ENCODE measurements around the gene ZNF669.

DNA sequence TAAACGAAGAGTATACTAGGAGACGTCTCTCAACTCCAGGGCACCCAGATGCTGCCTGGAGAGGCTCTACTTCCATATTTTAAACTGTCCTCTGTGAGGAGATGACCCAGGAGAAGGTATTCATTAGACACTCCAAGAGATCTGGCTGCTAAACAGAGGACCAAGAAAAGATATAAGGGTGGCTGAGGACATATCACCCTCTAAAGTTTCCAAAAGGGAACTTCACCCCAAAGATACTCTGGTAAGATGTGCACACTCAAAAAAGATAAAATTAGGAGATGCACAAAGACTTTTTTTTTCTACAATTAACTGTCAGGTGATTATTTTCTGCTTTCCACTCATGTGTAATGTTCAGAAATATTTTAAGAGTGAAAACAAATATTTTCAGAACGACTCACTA lies 26.9 kb downstream of the ZNF669 start:
- no peak for TF ChIP-seq POLR2A (IDR thresholded peaks at IDR 0.05)
- TF ChIP-seq, protein P1, sequence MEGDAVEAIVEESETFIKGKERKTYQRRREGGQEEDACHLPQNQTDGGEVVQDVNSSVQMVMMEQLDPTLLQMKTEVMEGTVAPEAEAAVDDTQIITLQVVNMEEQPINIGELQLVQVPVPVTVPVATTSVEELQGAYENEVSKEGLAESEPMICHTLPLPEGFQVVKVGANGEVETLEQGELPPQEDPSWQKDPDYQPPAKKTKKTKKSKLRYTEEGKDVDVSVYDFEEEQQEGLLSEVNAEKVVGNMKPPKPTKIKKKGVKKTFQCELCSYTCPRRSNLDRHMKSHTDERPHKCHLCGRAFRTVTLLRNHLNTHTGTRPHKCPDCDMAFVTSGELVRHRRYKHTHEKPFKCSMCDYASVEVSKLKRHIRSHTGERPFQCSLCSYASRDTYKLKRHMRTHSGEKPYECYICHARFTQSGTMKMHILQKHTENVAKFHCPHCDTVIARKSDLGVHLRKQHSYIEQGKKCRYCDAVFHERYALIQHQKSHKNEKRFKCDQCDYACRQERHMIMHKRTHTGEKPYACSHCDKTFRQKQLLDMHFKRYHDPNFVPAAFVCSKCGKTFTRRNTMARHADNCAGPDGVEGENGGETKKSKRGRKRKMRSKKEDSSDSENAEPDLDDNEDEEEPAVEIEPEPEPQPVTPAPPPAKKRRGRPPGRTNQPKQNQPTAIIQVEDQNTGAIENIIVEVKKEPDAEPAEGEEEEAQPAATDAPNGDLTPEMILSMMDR (IDR thresholded peaks at IDR 0.05), result no peak
